Activated CD4-positive, alpha-beta memory T cell treated with anti-CD3 and anti-CD28 coated beads, Interleukin-2, amount 10 ng/mL, durations not matched to agents 7 days and 5 days (primary cell): ENCODE measurements around the gene WTAP. TPM values are rescaled to one million over a fixed set of nuclear protein-coding genes. Genes with fewer than 3 reads are reported as not detected.
"Not testable (repeated sequence)": the region's sequence is repeated elsewhere in the genome, so short reads cannot be mapped to it uniquely, and the experiment has no call there.

Source experiments
- CTCF ChIA-PET: fragments of 350-600 bp; sonication (Branson Sonifier 250); formaldehyde crosslinking; loops from one replicate; lab custom pipeline; 2021; ENCODE audit warnings: antibody characterized with exemption, inconsistent platforms; lab: Charles Lee
- POLR2A ChIA-PET: fragments of 350-600 bp; sonication (Branson Sonifier 250); formaldehyde crosslinking; loops from one replicate; lab custom pipeline; 2021; ENCODE audit warnings: antibody characterized with exemption; lab: Charles Lee
- DNase-seq: peaks from one replicate; pipeline ENCODE4 v3.0.0-alpha.2; 2020
- H3K27ac Mint-ChIP-seq: one replicate; pipeline ENCODE4 v1.8.0; 2021; ENCODE audit warnings: mild to moderate bottlenecking, mixed read lengths
- H3K27me3 Mint-ChIP-seq: one replicate; pipeline ENCODE4 v1.8.0; 2021; ENCODE audit warnings: mixed read lengths
- H3K36me3 Mint-ChIP-seq: one replicate; pipeline ENCODE4 v1.8.0; 2021; ENCODE audit warnings: low read depth, mixed read lengths
- H3K4me1 Mint-ChIP-seq: one replicate; pipeline ENCODE4 v1.8.0; 2021; ENCODE audit warnings: mixed read lengths
- H3K4me3 Mint-ChIP-seq: one replicate; pipeline ENCODE4 v1.8.0; 2021; ENCODE audit warnings: mild to moderate bottlenecking, mixed read lengths
- H3K9me3 Mint-ChIP-seq: one replicate; pipeline ENCODE4 v1.8.0; 2021; ENCODE audit warnings: mixed read lengths
- total RNA-seq, 2 experiments: library from RNA; stranded (reverse); gene quantifications; one replicate each; pipeline ENCODE4 v1.2.3, GENCODE V29; 2021

Gene WTAP
- total RNA-seq, 2 experiments from 2014 or later = 124 TPM

GRCh38 chr6:159686703-159687102 lies 40.6 kb upstream of the WTAP start:
- Mint-ChIP-seq H3K36me3 (peaks cover 52% of the 10 kb centered on the region), H3K9me3 (no peaks in the 10 kb centered on the region), H3K4me3 (no peak overlapping the region), H3K27ac (peak overlapping the region; percentile 56), H3K27me3 (no peaks in the 10 kb centered on the region), H3K4me1 (peaks cover 47% of the 10 kb centered on the region)
- ChIA-PET CTCF (interaction anchor here (1.3 to 1.8 kb wide), 2 partner anchors 8 to 103 kb away, joined by 4 read pairs; partner anchors contain the start of genes MRPL18 and TCP1), POLR2A (interaction anchor here (0.5 to 1.9 kb wide), 2 partner anchors 34 to 40 kb away, joined by 3 to 6 read pairs; partner anchors contain the start of gene WTAP)
- DNase-seq = no peak

- Mint-ChIP-seq H3K27me3 (no peaks in the 10 kb centered on the region), H3K9me3 (no peaks in the 10 kb centered on the region), H3K4me1 (peaks cover 49% of the 10 kb centered on the region), H3K4me3 (no peak overlapping the region), H3K27ac (peak overlapping the region; percentile 56), H3K36me3 (peaks cover 53% of the 10 kb centered on the region)
- CTCF ChIA-PET = no interaction called here
- POLR2A ChIA-PET = interaction anchor here (1.9 kb wide), 1 partner anchor 39 kb away, joined by 6 read pairs; the partner anchor contains the start of gene WTAP
- no peak for DNase-seq
These were observed 40.0 kb upstream of the WTAP start for GRCh38 chr6:159687341-159687740.

DNA sequence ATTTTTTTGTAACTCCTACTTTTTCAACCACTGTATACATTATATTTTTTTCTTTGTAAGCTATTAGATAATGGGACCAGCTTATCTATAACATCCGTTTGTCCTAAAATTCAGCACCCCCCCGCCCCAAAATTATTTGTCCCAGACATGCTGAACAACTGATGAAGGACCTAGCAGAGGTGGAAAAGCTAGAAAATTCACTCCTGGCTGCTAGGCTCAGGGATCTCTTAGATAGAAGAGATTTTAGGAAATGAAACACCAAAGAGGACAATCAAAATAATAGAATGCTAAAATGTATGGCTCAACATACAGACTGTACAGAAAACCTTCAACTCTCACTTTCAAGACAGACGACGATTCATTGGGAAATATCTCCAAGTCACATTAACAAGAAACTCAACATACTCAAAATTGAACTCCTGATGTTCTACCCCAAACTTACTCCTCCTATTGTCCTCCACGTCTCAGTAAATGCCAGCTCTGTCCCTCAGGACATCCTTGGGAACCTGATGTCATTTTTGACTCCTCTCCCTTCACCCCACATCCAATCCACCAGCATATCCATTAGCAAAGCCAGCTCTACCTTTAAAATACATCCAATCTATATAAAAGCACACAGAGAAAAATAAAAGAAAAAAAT lies 38.9 kb upstream of the WTAP start:
- Mint-ChIP-seq H3K9me3 (no peaks in the 10 kb centered on the region), H3K27me3 (no peaks in the 10 kb centered on the region), H3K4me3 (no peak overlapping the region), H3K4me1 (peaks cover 45% of the 10 kb centered on the region), H3K36me3 (peaks cover 52% of the 10 kb centered on the region), H3K27ac (no peak overlapping the region)
- CTCF ChIA-PET = interaction anchor here (0.9 to 4.9 kb wide), 4 partner anchors 9 to 514 kb away, joined by 3 to 34 read pairs (median 3); partner anchors contain the start of genes MRPL18 and TCP1
- POLR2A ChIA-PET = interaction anchor here (1.1 to 7.7 kb wide), 2 partner anchors 38 to 101 kb away, joined by 4 to 58 read pairs; partner anchors contain the start of genes MRPL18 and TCP1
- DNase-seq = no peak

GRCh38 chr6:159689001-159689400 lies 38.3 kb upstream of the WTAP start:
- ChIA-PET POLR2A (interaction anchor here (7.7 to 9.5 kb wide), 2 partner anchors 38 to 100 kb away, joined by 58 to 186 read pairs; partner anchors contain the start of genes MRPL18, TCP1 and WTAP), CTCF (interaction anchor here (0.6 to 4.9 kb wide), 4 partner anchors 36 to 515 kb away, joined by 3 to 34 read pairs (median 3); partner anchors contain the start of genes MRPL18 and TCP1)
- Mint-ChIP-seq H3K27me3 (no peaks in the 10 kb centered on the region), H3K36me3 (peaks cover 46% of the 10 kb centered on the region), H3K27ac (no peak overlapping the region), H3K4me3 (no peak overlapping the region), H3K9me3 (no peaks in the 10 kb centered on the region), H3K4me1 (peaks cover 45% of the 10 kb centered on the region)
- no peak for DNase-seq

DNA sequence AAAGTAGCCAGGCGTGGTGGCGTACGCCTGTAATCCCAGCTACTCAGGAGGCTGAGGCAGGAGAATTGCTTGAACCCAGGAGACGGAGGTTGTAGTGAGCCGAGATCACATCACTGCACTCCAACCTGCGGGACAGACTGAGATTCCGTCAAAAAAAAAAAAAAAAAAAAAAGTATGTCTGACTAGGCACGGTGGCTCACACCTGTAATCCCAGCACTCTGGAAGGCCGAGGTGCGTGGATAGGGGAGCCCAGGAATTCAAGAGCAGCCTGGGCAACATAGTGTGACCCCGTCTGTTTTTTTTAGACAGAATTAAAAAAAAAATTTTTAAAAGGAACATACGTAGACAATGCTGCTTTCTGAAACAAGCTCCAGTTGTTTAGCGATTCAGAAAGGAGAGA lies 37.2 kb upstream of the WTAP start:
- not testable (repeated sequence) for H3K27ac Mint-ChIP-seq, H3K9me3 Mint-ChIP-seq, H3K4me3 Mint-ChIP-seq, DNase-seq, H3K27me3 Mint-ChIP-seq
- H3K36me3 Mint-ChIP-seq = peaks cover 45% of the 10 kb centered on the region
- H3K4me1 Mint-ChIP-seq = peaks cover 55% of the 10 kb centered on the region
- ChIA-PET CTCF (interaction anchor here (0.7 to 4.9 kb wide), 9 partner anchors 8 to 962 kb away, joined by 3 to 34 read pairs (median 4); partner anchors contain the start of genes MRPL18 and TCP1), POLR2A (interaction anchor here (0.7 to 9.5 kb wide), 3 partner anchors 12 to 99 kb away, joined by 3 to 186 read pairs (median 58); partner anchors contain the start of genes MRPL18, TCP1 and WTAP)

DNA sequence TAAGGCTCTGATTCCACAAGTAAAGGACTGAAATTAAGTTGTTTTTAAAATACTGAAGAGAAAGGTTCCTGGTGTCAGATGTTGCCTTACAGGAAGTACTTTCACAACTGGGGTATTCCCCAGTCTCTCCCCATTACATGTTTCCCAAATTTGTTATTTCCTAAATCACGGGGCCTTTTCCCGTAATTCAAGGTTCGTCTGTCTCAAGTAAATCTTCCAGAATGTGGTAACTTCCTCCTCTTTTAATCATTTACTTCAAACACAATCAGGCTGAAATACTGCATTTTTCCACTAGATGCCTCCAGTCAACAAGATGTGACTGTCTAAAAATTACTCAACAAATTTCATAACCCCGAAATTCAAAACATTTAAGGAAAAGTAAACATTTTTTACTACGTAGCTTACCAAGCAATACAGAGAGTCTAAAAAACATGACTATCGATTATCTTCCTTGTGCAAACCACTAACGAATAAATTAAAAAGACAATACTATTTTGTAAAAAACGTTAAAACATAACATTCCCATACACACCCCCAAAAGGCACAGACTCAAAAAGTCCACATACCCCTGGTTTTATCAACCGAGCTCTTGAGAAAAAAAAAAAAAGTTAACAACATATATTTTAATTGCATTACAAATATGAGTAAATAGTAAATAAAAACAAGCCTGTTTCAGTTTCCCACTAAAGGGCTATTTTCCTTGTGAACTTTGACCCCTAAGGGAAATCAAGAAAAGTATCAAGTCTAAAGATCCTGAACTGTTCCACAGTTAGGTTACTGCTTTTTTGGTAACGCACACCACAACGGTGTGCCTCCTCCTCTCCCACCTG lies 36.0 kb upstream of the WTAP start:
- no peaks in the 10 kb centered on the region for H3K27me3 Mint-ChIP-seq
- no peak for DNase-seq
- CTCF ChIA-PET = interaction anchor here (0.6 to 4.9 kb wide), 21 partner anchors 8 to 764 kb away, joined by 3 to 34 read pairs (median 5); partner anchors contain the start of genes ACAT2, MRPL18, TCP1 and WTAP
- peaks cover 38% of the 10 kb centered on the region for H3K36me3 Mint-ChIP-seq
- H3K9me3 Mint-ChIP-seq = no peaks in the 10 kb centered on the region
- peak overlapping the region; percentile 95 for H3K27ac Mint-ChIP-seq
- POLR2A ChIA-PET = interaction anchor here (0.7 to 9.5 kb wide), 10 partner anchors 9 to 378 kb away, joined by 3 to 186 read pairs (median 8); partner anchors contain the start of genes ACAT2, MRPL18, TCP1 and WTAP
- H3K4me3 Mint-ChIP-seq = peak overlapping the region; percentile 97
- H3K4me1 Mint-ChIP-seq = peaks cover 58% of the 10 kb centered on the region

DNA sequence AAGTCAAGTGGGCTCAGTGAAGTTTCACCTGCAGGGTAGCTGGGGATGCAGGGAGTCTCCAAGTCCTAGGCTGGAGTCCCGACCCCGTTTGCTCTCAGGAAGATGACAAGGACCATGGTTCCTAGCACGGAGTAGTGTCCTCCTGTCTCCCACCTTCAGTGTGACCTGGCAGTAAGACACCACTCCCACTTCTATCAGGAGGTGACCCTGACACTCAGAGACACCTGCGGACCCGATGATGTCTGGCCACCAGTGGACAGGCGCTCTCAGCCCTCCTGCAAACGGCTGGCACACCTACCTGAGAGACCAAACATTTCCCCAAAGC lies 35.4 kb upstream of the WTAP start:
- Mint-ChIP-seq H3K27me3 (no peaks in the 10 kb centered on the region), H3K36me3 (peaks cover 34% of the 10 kb centered on the region), H3K27ac (peak overlapping the region; percentile 95), H3K4me3 (peak overlapping the region; percentile 97), H3K9me3 (no peaks in the 10 kb centered on the region), H3K4me1 (peaks cover 57% of the 10 kb centered on the region)
- DNase-seq = no peak
- POLR2A ChIA-PET = interaction anchor here (0.9 to 9.5 kb wide), 10 partner anchors 9 to 378 kb away, joined by 3 to 186 read pairs (median 8); partner anchors contain the start of genes ACAT2, MRPL18, TCP1 and WTAP
- CTCF ChIA-PET = interaction anchor here (0.6 to 4.9 kb wide), 18 partner anchors 7 to 764 kb away, joined by 3 to 34 read pairs (median 6); partner anchors contain the start of genes ACAT2, MRPL18, TCP1 and WTAP

- Mint-ChIP-seq H3K4me3 (peak overlapping the region; percentile 97), H3K9me3 (no peaks in the 10 kb centered on the region), H3K36me3 (peaks cover 28% of the 10 kb centered on the region), H3K27me3 (no peaks in the 10 kb centered on the region), H3K4me1 (peaks cover 56% of the 10 kb centered on the region), H3K27ac (peak overlapping the region; percentile 95)
- peak; percentile 70 for DNase-seq
- POLR2A ChIA-PET = interaction anchor here (0.9 to 9.5 kb wide), 11 partner anchors 8 to 377 kb away, joined by 3 to 186 read pairs (median 4); partner anchors contain the start of genes ACAT2, MRPL18, TCP1 and WTAP
- CTCF ChIA-PET = interaction anchor here (0.7 to 4.9 kb wide), 14 partner anchors 28 to 763 kb away, joined by 3 to 34 read pairs (median 6); partner anchors contain the start of genes ACAT2, MRPL18, TCP1 and WTAP
These were observed 34.8 kb upstream of the WTAP start for GRCh38 chr6:159692303-159693127.

DNA sequence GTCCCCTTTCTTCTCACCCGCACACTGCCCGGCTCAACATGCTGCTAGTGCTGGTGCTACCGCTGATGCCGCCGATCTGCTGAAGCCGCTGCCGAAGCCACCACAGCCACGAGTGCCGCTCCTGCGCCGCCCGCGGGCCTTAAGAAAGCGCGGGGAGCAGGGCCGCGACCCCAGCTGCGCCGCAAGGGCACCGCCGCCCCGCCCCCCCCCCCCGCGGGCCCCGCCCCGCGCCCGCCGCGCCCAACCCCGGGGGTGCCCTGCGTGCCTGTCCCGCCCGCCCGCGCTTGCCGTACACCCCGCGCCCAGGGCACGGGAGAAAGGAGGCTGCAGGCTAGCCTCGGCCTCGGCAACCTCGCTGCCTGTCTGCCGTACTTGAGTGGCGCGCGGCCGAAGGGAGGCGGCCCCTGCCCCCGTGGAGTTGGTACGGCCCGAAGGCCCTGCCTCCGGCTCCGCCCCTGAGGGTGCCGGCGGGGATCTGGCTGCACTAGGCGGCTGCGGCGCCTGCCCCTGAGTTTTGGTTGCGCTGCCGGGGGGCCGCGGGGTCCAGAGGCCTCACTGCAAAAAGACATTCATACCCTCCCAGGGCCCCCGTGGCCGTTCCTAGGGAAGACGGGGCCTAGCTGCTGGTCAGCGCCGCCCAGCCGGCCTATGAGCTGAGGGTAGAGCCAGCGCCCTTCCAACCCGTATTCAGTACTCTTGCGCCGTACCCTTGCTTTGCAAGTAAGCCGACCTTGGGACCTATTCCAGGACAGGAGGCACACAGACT lies 34.0 kb upstream of the WTAP start, which contains the start of gene SOD2:
Gene SOD2, minus strand, starts transcription at position 114 of the 766 bp plus-strand sequence. Its CDS starts 74 bp downstream, at position 40.
- peaks cover 26% of the 10 kb centered on the region for H3K36me3 Mint-ChIP-seq

DNA sequence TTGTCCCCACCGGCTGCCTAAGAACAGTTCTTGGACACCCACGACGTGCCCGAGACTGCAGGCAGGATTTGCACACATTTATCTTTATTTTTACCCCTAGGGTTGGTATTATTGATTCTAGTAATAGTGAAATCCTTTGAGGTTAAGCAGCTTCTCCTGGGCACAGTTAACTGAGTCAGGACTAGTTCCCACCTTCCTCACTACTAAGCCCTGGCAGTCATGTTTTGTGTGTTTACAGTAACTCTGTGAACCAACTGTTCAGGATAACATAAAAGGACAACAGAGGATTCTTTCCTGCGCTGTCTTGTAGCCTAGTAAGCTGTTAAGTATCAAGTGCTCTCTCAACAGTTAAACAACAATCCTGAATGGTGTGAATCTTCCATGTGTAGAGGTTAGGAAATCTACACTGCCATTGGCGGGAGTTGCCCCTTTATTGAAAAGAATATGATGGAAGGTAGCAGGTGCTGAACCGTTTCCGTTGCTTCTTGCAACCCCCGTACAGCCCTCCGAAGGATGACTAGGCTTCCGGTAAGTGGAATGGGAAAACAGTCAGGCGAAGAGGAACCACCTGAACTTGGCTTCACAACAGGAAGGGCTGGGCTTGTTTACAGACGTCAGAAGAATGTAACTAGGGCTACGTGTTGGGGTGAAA lies 33.3 kb upstream of the WTAP start:
- CTCF ChIA-PET = interaction anchor here (0.7 to 3.5 kb wide), 4 partner anchors 10 to 67 kb away, joined by 3 to 20 read pairs (median 4); partner anchors contain the start of gene WTAP
- peaks cover 45% of the 10 kb centered on the region for H3K4me1 Mint-ChIP-seq
- DNase-seq = peak; percentile 45

More for the DNA sequence above, 34.0 kb upstream of the WTAP start, which contains the start of gene SOD2:
- ChIA-PET CTCF (interaction anchor here (1.2 to 4.9 kb wide), 8 partner anchors 9 to 159 kb away, joined by 4 to 34 read pairs (median 8); partner anchors contain the start of genes MRPL18, TCP1 and WTAP), POLR2A (interaction anchor here (0.9 to 9.5 kb wide), 8 partner anchors 10 to 323 kb away, joined by 3 to 186 read pairs (median 8); partner anchors contain the start of genes ACAT2, MRPL18, TCP1 and WTAP)
- Mint-ChIP-seq H3K27ac (peak within 1 kb of the TSS; percentile 97), H3K4me1 (peaks cover 52% of the 10 kb centered on the region), H3K27me3 (no peaks in the 10 kb centered on the region), H3K9me3 (no peaks in the 10 kb centered on the region), H3K4me3 (peak within 1 kb of the TSS; percentile 97)
- DNase-seq = peak; percentile 85

More for the DNA sequence above, 33.3 kb upstream of the WTAP start:
- no peaks in the 10 kb centered on the region for H3K9me3 Mint-ChIP-seq
- no peaks in the 10 kb centered on the region for H3K27me3 Mint-ChIP-seq
- POLR2A ChIA-PET = interaction anchor here (0.9 to 9.5 kb wide), 6 partner anchors 15 to 322 kb away, joined by 3 to 186 read pairs (median 15); partner anchors contain the start of genes ACAT2, MRPL18, TCP1 and WTAP
- H3K36me3 Mint-ChIP-seq = peaks cover 19% of the 10 kb centered on the region
- peak overlapping the region; percentile 97 for H3K4me3 Mint-ChIP-seq
- peak overlapping the region; percentile 97 for H3K27ac Mint-ChIP-seq
